GM19351 (cell line): Measurements from ENCODE around the gene SBDS.
"Not testable (repeated sequence)": the region's sequence is repeated elsewhere in the genome, so short reads cannot be mapped to it uniquely, and the experiment has no call there.

Experiments
- ATAC-seq: cut with Tn5 transposase; IDR thresholded peaks from one replicate; pipeline ENCODE4 v1.9.1; 2021; ENCODE audit warnings: mild to moderate bottlenecking, moderate library complexity; ENCODE audit not compliant: unreplicated experiment

Gene SBDS

DNA sequence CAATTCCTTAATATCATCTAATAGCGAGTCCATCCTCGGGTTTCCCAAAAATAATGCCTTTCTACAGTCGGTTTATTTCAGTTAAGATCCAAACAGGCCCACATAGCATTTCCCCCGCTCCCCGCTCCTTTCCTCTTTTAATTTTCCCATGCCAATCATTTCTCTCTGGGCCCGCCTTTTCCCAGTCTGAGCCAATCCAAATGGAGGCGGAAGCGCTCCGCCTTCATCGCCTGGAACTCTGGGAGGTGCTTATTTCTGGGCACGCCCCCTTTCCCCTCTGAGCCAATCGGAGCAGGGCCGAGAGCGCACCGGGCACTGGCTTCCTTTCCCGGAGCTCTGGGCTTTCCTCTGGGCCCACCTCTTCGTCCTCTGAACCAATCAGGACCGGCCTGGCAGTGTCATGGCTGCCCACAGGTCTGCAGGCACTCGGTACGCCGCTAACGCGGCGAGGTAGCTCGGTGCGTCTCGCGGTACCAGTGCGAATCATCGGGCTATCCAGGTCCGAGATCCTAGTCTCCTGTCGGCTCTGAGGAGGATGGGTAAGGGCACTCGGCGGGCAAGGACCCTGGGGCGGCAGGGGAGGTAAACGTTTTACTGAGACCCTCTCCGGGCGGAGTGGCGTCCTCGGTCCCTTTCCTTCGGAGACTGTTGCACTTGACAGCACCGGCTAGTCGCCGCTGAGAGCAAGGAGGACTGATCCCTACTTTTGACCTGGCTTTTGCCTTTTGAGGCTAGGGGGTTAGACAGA is 1.2 kb upstream of the SBDS start, which contains the start of gene TYW1:
TYW1 (plus strand) TSS at position 390 of the 748 bp plus-strand sequence; CDS start at position 536, 146 bp downstream.
- peak; percentile 87 for ATAC-seq

DNA sequence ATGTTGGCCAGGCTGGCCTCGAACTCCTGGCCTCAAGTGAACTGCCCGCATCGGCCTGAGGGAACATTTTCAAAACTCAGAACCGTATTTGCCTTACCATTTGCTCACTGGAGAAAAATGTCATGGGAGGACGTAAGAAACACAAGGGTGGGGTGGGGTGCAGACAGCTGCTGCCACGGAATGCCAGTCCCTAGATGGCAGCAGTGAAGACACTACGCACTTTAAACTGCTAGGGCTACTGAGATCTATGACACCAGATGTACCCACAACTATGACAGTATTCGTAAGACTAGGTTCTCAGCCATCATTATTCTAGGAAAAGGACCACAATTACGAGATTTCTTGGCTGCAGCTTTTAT is 716 bp downstream of the SBDS start:
- ATAC-seq, result peak; percentile 23

DNA sequence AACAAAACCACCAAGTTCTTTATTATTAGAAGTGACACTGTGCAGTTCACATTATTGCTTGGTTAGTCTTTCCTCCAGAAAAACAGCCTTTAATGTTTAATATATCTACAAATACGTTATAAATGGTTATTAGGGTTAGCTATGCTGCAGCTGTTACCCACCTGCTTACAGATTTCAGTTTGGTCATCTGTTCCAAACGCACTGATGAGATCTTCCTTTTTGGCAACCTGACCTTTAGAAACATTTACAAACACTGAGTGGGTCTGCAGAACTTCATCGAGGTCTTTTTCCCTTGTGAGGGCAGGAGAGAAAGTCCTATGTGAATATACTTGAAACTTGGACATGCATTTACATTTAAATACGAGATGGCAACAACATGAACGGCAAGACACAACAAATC is 1.3 kb downstream of the SBDS start:
- not testable (repeated sequence) for ATAC-seq

DNA sequence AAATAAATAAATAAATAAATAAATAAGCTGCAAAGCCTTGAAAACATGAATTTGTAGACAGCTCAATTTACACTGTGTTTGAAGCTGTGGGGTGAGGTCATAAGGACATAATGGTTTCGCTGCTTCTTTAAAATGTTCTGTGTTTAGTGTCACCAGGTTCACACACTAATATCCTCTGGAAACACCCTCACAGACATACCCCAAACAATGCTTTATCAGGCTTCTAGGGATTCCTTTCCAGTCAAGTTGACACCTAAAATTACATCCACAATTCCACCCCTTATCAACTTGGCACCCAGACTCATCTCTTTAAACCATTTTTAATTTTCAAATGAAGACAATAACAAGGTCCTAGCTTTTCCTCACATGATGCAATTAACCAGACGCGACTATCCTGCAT is 5.8 kb downstream of the SBDS start:
- not testable (repeated sequence) for ATAC-seq

DNA sequence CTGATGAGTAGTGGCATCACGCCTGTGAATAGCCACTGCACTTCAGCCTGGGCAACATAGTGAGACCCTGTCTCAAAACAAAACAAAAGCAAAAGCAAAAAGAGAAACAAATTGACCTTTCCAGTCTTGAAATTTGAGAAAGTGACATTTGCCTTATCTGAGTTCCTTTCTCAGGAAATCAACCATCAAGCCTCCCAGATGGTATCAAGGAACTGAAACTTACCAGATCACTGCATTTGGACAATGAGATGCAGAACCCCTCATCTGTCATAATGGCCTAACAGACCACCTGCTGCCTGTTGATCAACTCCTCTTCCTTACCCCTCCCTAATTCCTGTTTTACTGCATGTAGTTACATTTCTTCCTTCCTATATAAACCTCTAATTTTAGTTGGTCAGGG is 15.1 kb downstream of the SBDS start:
- not testable (repeated sequence) for ATAC-seq

DNA sequence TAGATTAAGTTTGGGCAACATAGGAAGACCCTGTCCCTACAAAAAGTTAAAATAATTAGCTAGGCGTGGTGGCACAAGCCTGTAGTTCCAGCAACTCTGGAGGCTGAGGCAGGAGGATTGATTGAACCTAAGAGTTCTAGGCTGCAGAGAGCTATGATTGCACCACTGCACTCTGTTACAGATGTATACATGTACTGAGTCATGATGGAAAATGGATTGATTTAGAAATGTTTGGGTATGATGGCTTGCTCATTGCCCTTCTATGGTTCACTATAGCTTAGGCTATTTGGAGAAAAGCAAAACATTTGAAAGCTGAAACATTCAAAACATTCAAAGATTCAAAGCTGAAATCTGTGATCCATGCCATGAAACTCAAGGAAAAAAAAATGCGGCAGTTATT is 16.4 kb downstream of the SBDS start:
- ATAC-seq, result not testable (repeated sequence)

DNA sequence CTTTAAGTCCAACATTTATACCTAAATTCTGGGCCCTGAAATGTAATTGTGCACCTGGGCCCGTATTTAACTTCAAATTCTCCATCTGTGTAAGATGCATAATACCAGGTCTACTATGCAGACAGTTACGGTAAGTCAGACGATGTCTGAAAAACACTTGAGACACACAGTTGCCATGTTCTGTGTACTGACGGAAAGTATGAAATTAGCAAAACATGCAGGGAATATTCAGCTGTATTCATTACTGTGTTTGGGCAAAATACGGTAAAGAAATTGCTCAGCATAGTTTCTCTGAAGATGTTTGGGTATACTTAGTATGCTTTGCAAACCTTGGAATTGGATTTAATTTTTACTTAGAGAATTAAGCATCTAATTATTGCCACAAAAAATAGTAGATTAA is 17.1 kb downstream of the SBDS start:
- ATAC-seq, result not testable (repeated sequence)

DNA sequence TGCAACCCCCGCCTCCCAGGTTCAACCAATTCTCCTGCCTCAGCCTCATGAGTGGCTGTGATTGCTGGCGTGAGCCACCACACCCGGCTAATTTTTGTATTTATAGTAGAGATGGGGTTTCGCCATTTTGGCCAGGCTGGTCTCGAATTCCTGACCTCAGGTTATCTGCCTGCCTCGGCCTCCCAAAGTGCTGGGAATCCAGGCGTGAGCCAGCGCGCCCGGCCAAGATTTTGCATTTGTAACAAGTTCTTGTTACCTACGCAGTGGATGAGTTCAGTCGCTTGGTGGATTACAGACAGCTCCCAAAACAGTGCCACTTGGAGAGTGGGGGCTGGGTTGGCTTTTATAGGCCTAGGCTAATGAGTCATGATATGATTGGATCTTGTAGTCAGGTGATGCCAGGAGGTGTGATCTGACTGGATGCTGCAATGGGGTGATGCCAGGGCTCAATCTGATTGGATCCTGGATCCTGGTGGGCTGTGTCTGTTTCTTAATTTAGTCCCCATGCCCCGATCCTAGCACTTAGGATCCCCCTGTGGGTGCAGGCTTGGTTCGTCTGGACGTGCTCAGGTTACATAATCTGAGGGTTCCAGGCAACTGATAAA is 20.3 kb downstream of the SBDS start:
- no peak for ATAC-seq

DNA sequence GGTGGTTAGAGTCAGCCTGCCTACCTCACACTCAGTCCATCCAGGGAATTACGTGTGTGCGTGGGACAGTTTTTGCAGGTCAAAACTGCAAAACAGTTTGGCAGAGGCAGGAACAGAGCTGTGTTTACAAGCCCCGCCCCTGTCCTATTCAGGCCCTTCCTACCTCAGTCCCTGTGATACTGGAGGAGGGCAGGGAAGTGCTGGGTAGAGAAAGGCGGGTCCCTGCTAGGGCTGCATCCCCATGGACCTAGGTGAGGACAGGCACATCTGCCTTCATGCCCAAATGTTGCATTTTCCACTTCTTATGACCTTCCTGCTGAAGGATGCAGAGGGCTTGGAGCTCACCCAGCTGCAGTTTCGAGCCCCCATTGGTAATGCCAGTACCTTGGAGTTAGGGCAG is 25.1 kb downstream of the SBDS start:
- no peak for ATAC-seq

DNA sequence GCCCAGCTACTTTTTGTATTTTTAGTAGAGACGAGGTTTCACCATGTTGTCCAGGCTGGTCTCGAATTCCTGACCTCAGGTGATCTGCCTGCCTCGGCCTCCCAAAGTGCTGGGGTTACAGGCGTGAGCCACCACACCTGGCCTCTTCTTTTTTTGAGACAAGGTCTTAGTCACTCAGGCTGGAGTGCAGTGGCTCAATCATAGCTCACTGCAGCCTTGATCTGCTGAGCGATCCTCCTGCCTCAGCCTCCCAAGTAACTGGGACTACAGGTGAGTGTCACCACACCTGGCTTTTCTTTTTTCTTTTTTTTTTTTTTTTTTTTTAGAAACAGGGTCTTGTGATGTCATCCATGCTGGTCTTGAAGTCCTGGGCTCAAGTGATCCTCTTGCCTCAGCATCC is 26.4 kb downstream of the SBDS start:
- not testable (repeated sequence) for ATAC-seq

DNA sequence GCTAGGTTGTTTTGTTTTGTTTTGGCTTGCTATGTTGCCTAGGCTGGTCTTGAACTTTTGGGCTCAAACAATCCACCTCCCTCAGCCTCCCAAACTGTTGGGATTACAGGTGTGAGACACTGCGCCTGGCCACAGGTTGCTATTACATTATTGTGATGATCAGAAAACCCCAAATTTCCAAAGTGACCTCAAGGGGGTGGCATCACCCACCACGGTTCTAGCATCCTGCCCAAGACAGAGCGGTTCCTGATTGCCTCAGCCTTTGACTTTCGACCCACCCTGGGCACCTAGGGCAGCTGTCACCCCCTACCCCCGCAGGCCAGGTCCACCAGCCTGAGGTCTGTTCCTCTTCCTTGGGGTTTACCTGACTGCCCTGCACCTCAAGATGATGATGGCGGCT is 28.4 kb downstream of the SBDS start:
- no peak for ATAC-seq

DNA sequence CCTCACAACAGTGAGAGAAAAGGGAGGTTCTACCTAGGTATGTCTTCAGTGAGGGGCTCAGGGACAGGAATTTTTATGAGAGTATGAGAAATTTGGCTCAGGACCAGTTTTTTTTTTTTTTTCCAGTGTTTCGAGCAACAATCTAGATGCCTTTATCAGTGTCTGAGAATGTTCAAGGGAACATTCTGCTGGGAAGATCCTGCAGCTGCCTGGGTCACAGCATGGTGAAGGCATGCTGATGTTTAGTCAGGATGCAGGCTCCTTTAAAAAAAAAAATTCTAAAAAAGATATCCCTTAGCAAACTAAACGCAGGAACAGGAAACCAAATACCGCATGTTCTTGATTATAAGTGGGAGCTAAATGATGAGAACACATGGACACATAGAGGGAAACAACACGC is 31.0 kb downstream of the SBDS start:
- ATAC-seq, result no peak

DNA sequence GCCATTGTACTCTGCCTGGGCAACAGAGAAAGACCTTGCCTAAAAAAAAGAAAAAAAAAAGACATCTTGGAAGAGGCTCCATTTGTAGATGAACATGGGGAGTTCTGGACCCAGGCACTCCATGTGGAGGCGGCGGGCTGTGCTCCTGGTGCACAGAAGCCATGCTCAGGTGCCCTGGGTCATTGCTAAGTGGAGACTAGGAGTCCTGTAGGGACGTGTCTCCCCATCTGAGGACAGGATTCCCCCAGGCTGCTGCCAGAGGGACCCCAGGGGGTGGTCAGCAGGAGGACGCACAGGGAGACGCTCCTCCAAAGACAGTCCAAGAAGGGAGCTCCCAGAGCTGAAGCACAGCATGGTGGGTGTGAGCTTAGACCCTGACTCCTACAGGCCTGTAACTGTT is 34.3 kb downstream of the SBDS start:
- no peak for ATAC-seq

DNA sequence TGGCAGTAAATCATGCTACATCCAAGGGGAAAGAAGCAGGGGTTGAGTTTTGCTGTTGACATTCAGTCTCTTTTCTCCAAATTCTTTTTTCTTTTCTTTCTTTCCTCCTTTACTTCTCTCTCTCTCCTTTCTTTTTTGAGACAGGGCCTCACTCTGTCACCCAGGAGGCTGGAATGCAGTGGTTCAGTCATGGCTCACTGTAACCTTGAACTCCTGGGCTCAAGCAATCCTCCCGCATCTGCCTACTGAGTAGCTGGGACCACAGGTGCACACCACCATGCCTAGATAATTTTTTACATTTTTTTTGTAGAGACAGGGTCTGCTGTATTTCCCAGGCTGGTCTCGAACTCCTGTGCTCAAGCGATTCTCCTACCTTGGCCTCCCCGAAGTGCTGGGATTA is 35.2 kb downstream of the SBDS start:
- ATAC-seq, result no peak

DNA sequence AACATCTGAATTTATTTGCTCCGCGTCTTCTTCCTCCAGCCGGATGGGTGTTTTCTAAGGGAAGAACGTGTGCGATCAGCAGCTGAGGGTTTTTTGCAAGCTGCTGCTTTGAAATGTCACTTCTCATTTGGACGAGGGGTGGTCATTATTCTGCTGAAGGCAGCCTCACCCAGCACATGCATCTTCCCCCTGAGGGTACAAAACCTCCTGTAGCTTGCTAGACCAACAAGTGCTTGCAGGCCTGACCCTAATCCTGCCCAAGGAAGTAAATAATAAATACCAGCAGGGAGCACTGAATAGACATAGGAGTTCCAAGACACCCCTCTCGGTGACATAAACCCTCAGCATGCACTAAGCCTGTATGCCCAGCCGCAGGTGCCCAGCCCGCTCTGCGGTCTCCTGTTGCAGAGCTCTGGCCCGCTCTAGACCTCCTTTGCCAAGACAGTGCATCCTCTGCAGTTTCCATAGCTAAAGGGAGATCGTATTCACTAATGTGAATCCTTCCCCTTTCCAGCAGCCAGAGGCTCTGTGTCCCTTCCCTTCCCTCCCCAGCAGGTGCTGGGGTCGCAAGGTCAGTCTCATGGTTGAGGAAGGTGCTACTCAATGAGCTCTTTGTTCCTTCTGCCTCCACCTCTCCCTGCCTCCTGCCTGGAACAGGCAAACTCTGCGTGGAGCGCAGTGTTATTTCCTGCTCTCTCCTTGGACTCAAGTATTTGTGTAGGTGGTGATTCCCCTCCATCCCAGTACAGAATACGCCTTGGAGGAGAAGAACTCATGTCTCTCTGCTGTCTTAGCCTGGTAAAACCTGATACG is 36.6 kb downstream of the SBDS start:
- no peak for ATAC-seq

DNA sequence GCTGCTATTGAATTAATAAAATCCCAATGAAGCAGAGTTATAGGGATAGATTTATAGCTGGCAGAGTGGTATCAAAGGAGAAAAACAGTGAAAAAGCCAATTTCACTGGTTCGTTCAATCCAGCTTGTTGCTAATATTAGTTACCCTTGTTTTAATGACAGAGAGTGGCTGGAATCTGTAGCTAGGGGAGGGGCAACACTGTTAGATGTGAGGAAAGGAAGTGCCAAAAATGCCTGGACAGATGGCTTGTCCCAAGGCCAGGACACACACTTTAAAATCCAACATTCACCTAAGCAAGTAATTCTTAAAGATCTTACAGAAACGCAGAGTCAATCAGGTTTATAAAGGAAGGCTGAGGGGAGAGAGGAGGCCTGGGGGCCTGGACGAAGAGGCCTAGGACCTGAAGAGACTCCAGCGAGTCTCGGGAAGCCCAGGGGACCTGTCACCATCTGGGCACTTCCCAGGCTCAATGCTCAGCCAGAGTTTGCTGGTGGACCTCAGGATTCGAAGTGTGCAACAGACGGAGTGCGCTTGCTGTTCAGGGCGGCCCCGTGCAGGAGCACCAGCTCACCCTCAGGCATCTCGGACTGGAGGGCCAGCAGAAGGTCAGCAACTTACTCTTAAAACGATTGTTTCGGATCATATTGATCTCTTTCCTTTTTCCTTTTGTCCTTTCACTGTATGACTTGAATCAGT is 37.6 kb downstream of the SBDS start:
- no peak for ATAC-seq

DNA sequence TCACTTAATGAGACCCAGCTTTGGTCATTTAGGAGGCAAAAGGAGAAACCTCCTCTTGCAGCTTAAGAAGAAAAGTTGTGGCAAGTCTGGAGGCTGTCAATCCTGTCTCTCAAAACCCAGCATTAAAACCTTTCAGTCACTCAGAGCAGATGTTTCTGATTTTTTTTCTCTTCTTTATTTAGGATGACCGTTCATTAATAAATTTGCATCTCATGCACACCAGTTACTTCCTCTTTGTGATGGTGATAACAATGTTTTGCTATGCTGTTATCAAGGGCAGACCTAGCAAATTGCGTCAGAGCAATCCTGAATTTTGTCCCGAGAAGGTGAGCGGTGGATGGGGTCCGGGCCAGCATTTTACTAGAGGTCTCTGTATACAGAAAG is 42.4 kb downstream of the SBDS start:
- ATAC-seq, result no peak

DNA sequence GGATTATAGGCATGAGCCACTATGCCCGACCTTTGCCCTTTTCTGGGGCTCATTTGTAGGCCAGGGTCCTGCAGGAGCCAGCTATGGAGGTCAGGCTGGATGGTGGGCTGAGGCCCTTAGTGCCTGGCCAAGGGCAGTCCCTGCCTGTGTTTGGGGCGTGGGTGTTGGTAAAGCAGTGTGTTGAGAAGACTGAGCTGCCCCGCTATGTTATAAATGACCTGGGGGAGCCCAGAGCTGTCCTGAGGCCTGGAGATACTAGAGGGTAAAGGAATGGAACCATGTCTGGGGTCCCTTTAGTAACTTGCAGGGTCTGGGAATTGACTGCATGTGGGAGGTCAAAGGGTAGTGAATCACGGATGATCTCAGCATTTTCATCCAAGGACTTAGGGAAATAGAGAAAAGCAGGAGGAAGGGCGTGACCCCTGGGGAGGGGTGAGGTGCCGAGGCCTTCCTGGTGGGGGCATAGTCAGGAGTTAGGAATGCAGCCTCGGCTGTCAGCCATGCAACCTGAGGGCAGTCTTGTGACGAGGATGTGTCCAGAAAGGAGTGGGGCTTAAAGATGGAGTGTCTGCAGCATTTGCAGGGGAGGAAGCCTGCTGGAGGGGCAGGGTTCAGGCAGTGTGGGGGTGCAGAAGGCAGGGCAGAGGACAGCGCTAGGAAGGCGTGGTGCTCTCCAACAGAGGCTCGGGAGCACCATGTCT is 42.9 kb downstream of the SBDS start:
- ATAC-seq, result no peak

DNA sequence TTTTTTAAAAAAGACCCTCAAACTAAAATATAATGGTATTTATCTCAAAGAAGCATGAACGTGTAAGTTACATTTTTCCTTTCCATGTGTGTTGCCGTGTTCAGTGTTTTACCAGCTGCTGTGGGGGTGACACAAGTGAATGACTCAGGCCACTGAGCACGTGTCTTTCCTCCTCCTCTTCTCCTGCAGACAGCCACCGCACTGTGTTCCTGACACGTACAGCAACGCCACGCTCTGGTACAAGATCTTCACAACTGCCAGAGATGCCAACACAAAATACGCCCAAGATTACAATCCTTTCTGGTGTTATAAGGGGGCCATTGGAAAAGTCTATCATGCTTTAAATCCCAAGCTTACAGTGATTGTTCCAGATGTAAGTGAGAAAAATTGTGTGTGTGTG is 44.6 kb downstream of the SBDS start:
- ATAC-seq, result no peak

DNA sequence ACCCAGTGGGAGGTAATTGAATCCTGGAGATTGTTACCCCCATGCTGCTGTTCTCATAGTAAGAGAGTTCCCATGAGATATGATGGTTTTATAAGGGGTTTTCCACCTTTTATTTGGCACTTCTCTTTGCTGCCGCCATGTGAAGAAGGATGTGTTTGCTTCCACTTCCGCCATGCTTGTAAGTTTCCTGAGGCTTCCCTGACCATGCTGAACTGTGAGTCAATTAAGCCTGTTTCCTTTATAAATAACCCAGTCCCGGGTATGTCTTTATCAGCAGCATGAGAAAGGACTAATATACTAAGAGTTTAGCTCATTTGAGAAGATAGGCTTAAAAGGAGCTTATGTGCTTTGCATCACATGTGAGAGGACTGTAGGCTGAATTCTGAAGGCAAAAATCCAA is 45.1 kb downstream of the SBDS start:
- no peak for ATAC-seq
